Body of pancreas (tissue), 4 donors: ENCODE data around the gene CAPN12. TPM values are rescaled to one million over a fixed set of nuclear protein-coding genes. Genes with fewer than 3 reads are reported as not detected.

Experiments used
- ATAC-seq: fragments of 150-250 bp; one replicate; pipeline ENCODE4 v1.9.1; 2016
- DNase-seq, 4 donors: peaks; one replicate each; pipeline ENCODE4 v3.0.0-alpha.2; 2019
- H3K27ac ChIP-seq, 4 donors: fragments of 200-600 bp; sonication (generic); 1 replicate in 3 of 4; 2 replicates in 1 of 4; pipeline versions ENCODE4 v1.5.1 to v1.6.1; 2016 to 2019; ENCODE audit warnings: mild to moderate bottlenecking in 1 of 4, mixed read lengths in 1 of 4, moderate library complexity in 1 of 4
- H3K27me3 ChIP-seq, 2 donors: fragments of 200-600 bp; sonication (generic); one replicate each; pipeline ENCODE4 v1.6.0; 2016; ENCODE audit warnings: mild to moderate bottlenecking in 1 of 2
- H3K36me3 ChIP-seq, 2 donors: fragments of 200-600 bp; sonication (generic); replicated peaks in 1 of 2; 2 replicates each; pipeline ENCODE4 v1.5.1; 2016; ENCODE audit warnings: low read depth in 2 of 2; ENCODE audit not compliant: insufficient read depth in 1 of 2
- H3K4me1 ChIP-seq: fragments of 200-600 bp; sonication (generic); one replicate; pipeline ENCODE4 v1.6.0; 2016
- H3K4me3 ChIP-seq, 2 donors: fragments of 200-600 bp; sonication (generic); 1 replicate in 1 of 2; 2 replicates in 1 of 2; pipeline ENCODE4 v1.5.1; 2016 to 2019
- H3K9me3 ChIP-seq, 3 donors: fragments of 200-600 bp; sonication (generic); 1 replicate in 2 of 3; 2 replicates in 1 of 3; pipeline ENCODE4 v1.5.1; 2016
- POLR2A ChIP-seq, 3 donors: fragments of 450-650 bp; IDR thresholded peaks; one replicate each; pipeline ENCODE4 v1.6.1; 2016; ENCODE audit warnings: antibody characterized with exemption in 3 of 3, mild to moderate bottlenecking in 2 of 3
- WGBS, 2 donors: methylation state at CpG; one replicate each; pipeline ENCODE4 v1.1.5; 2017; 5-methylcytosine and 5-hydroxymethylcytosine counted together
- intact Hi-C: fragments of 100-400 bp; cut with DNase I; formaldehyde crosslinking; loops from one replicate; pipeline ENCODE4 v1.15.1; 2023
- total RNA-seq, 2 donors: library from RNA; depleted of rRNA; stranded (reverse); fragments of >200 nt; gene quantifications; one replicate each; pipeline ENCODE4 v1.1.0, GENCODE V29; 2016
- TF ChIP-seq, protein P1 (sequence below), 7 experiments: fragments of 450-650 bp in 4 of 7; fragments of 200-600 bp in 3 of 7; sonication (generic) in 3 of 7; IDR thresholded peaks; one replicate each; pipeline ENCODE4 v1.5.1; 2016 to 2019; ENCODE audit warnings: antibody characterized with exemption in 7 of 7

Gene CAPN12
- total RNA-seq, 2 donors from 2014 or later, result 9.9 to 11.4 TPM

DNA sequence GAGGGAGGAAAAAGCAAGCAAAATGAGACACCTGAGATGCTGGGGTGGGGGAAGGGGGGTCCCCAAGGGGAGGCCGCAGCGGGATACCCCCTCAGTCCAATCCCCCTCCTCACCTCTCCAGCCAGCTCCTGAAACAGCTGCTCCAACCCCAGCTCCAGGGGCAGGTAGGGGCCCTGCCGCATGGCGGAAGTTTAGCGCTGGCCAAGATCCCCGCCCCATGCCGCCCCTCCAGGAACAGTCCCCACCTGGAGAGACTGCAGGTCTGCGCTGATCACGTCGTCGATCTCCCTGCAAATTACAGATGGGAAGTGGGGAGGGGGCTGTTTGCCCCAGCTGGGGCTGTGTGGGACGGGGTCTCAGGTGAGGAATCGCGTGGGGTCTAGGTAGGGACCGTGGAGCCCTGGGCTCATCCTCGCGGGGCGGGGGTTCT lies 9.0 kb downstream of the CAPN12 start:
- DNase-seq, result peak in 3 of 4 donors; percentile 54 to 61 (median 57)
- H3K27me3 ChIP-seq, result no peaks in the 10 kb centered on the region
- 35 to 85% methylated on average over 7 to 10 of the region's 18 CpGs for WGBS, 2 donors
- peaks cover 0 to 3% of the 10 kb centered on the region in 2 donors for H3K36me3 ChIP-seq
- H3K4me3 ChIP-seq, result no peak overlapping the region
- ATAC-seq, result no peak
- H3K27ac ChIP-seq, result peak overlapping the region; percentile 46 to 92 (median 90)
- H3K4me1 ChIP-seq, result peaks cover 62% of the 10 kb centered on the region
- H3K9me3 ChIP-seq, result no peaks in the 10 kb centered on the region
- TF ChIP-seq, protein P1, sequence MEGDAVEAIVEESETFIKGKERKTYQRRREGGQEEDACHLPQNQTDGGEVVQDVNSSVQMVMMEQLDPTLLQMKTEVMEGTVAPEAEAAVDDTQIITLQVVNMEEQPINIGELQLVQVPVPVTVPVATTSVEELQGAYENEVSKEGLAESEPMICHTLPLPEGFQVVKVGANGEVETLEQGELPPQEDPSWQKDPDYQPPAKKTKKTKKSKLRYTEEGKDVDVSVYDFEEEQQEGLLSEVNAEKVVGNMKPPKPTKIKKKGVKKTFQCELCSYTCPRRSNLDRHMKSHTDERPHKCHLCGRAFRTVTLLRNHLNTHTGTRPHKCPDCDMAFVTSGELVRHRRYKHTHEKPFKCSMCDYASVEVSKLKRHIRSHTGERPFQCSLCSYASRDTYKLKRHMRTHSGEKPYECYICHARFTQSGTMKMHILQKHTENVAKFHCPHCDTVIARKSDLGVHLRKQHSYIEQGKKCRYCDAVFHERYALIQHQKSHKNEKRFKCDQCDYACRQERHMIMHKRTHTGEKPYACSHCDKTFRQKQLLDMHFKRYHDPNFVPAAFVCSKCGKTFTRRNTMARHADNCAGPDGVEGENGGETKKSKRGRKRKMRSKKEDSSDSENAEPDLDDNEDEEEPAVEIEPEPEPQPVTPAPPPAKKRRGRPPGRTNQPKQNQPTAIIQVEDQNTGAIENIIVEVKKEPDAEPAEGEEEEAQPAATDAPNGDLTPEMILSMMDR (IDR thresholded peaks at IDR 0.05), result no peak
- no peak for TF ChIP-seq POLR2A (IDR thresholded peaks at IDR 0.05)
- intact Hi-C loops, result no loop called here

DNA sequence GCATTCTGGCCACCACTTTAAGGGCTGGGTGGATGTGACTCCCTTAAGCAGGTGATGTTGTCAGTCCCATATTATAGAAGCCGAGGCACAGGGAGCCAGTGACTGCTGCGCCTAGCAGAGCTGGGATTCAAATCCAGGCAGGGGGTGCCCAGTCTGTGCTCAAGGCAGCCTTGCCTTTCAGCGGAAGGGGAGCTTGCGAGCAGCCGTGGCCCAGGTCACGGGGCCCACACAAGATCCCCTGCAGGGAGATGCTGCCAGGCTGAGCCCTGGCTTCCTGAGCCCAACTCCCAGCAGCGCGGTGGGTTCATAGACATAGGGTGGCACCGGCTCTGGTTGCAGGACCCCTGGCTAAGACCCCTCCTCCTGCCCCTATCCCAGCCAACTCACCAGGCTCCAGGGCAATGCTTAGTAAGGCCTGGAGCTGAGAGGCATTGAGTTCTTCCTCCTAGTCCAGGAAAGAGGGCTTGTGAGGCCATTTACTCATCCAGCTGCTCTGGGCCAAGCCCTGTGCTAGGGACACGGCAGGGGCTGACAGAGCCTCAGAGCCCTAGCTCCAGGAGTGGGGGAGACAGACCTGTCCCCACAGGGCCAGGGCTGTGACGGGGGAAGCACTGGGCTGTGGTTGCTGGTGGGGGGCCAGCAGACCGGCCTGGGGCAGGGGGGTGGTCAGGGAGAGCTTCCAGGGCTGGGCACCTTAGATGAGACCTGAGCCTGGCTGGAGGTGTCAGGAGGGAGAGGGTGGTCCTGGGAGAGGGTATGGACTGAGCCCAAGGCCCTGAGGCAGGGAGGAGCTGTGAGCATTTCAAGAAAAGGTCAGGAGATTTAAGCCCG lies 9.6 kb downstream of the CAPN12 start:
- ATAC-seq (no peak), DNase-seq (peak in 1 of 4 donors; percentile 35)
- peaks cover 0 to 3% of the 10 kb centered on the region in 2 donors for H3K36me3 ChIP-seq
- H3K4me1 ChIP-seq, result peaks cover 63% of the 10 kb centered on the region
- TF ChIP-seq, protein P1 (IDR thresholded peaks at IDR 0.05), result no peak
- no peak for TF ChIP-seq POLR2A (IDR thresholded peaks at IDR 0.05)
- no peak overlapping the region for H3K4me3 ChIP-seq
- WGBS, 2 donors, result 46 to 63% methylated on average over 2 to 13 of the region's 13 CpGs
- H3K27me3 ChIP-seq, result no peaks in the 10 kb centered on the region
- intact Hi-C loops, result no loop called here
- peak overlapping the region; percentile 46 to 92 (median 90) for H3K27ac ChIP-seq
- H3K9me3 ChIP-seq, result no peaks in the 10 kb centered on the region

DNA sequence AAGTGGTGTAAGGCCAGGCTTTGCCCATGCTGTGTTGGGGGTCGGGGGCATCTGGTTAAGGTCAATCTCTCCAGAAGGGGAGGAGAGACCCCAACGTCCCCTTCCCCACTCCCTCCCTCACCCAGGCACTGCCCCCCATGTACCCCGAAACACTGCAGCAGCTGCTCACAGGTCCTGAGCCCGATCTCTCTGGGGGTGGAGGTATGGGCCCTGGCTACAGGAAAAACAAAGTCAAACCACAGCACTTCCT lies 10.2 kb downstream of the CAPN12 start:
- DNase-seq (no peak), ATAC-seq (no peak)
- Histone ChIP-seq H3K36me3 (peaks cover 0 to 3% of the 10 kb centered on the region in 2 donors), H3K9me3 (no peaks in the 10 kb centered on the region), H3K4me1 (peaks cover 63% of the 10 kb centered on the region), H3K27me3 (no peaks in the 10 kb centered on the region), H3K4me3 (no peak overlapping the region), H3K27ac (peak overlapping the region; percentile 23 to 92 (median 90))
- 40 to 70% methylated on average over 1 to 4 of the region's 4 CpGs for whole genome bisulfite sequencing, 2 donors
- intact Hi-C loops, result no loop called here
- TF ChIP-seq POLR2A (IDR thresholded peaks at IDR 0.05), result no peak
- TF ChIP-seq, protein P1 (IDR thresholded peaks at IDR 0.05), result no peak

DNA sequence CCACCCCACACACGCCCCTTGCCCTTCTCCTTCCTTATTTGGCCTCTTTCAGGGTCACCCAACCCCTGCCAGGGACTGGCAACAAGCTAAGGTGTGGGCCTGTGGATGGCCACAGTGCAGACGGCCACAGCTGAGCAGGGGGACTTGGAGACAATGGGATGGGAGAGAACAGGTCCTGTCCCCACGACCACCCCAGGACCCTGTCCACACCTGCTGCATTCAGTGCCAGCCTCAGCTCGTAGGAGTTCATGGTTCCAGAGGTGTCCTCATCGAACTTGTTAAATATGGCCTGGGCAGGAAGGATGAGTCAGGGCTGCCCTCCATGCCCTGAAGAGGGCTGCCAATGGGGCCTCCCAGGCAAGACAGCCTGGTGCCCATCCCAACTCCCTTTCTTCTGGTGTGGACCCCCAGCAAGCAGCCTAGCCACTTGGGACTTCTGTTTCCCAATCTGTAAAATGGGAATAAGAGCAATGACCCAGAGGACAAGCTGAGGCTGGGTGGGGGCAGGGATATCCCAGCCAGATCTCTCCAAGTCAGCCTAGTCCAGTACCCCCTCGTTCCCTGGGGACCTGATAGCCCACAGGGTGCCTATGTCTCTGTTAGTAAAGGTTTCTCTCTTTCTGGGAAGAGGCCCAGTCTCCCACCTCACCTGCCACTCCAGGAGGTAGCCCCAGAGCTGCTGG lies 10.6 kb downstream of the CAPN12 start:
- Histone ChIP-seq H3K36me3 (peaks cover 0 to 3% of the 10 kb centered on the region in 2 donors), H3K9me3 (no peaks in the 10 kb centered on the region), H3K4me3 (no peak overlapping the region), H3K4me1 (peaks cover 63% of the 10 kb centered on the region), H3K27me3 (no peaks in the 10 kb centered on the region), H3K27ac (peak overlapping the region; percentile 23 to 92 (median 90))
- no peak for ATAC-seq
- DNase-seq, result peak in 1 of 4 donors; percentile 16
- TF ChIP-seq, protein P1 (IDR thresholded peaks at IDR 0.05), result no peak
- no peak for TF ChIP-seq POLR2A (IDR thresholded peaks at IDR 0.05)
- intact Hi-C loops, result no loop called here
- 67 to 82% methylated on average over 3 to 6 of the region's 6 CpGs for WGBS, 2 donors
